Neuronal stem cell (in vitro differentiated cells): ENCODE results near the gene KCNQ1.

ENCODE experiments used
- DNase-seq: peaks from one replicate; pipeline ENCODE4 v3.0.0-alpha.2; 2013; ENCODE audit warnings: low spot score
- H2AFZ ChIP-seq: one replicate; pipeline ENCODE4 v1.6.1; 2013; ENCODE audit warnings: mild to moderate bottlenecking, low read length, inconsistent platforms
- H2AK5ac ChIP-seq: 2 replicates; pipeline ENCODE4 v1.6.1; 2013; ENCODE audit warnings: low read depth, mild to moderate bottlenecking, inconsistent platforms, low read length, moderate library complexity, mixed read lengths
- H2BK120ac ChIP-seq: 2 replicates; pipeline ENCODE4 v1.6.1; 2013; ENCODE audit warnings: low read depth, mild to moderate bottlenecking, inconsistent platforms, low read length, moderate library complexity, mixed read lengths
- H2BK12ac ChIP-seq: one replicate; pipeline ENCODE4 v1.6.1; 2013; ENCODE audit warnings: low read length, inconsistent platforms
- H2BK15ac ChIP-seq: 2 replicates; pipeline ENCODE4 v1.6.1; 2013; ENCODE audit warnings: mild to moderate bottlenecking, low read length, inconsistent platforms, mixed read lengths
- H2BK5ac ChIP-seq: one replicate; pipeline ENCODE4 v1.6.1; 2013; ENCODE audit warnings: inconsistent platforms, mild to moderate bottlenecking, low read length, moderate library complexity
- H3K14ac ChIP-seq: one replicate; pipeline ENCODE4 v1.6.1; 2013; ENCODE audit warnings: low read length, inconsistent platforms
- H3K18ac ChIP-seq: 2 replicates; pipeline ENCODE4 v1.6.1; 2013; ENCODE audit warnings: low read length, inconsistent platforms
- H3K23ac ChIP-seq: 2 replicates; pipeline ENCODE4 v1.6.1; 2013; ENCODE audit warnings: low read depth, mild to moderate bottlenecking, mixed read lengths, low read length, inconsistent platforms; ENCODE audit not compliant: poor library complexity
- H3K27ac ChIP-seq: replicated peaks from 3 replicates; pipeline ENCODE4 v1.5.1; 2013; ENCODE audit warnings: low read length, inconsistent platforms
- H3K27me3 ChIP-seq, 3 experiments: 2 replicates each; pipeline ENCODE4 v1.6.1; 2013; ENCODE audit warnings: low read length in 3 of 3, mild to moderate bottlenecking in 2 of 3, inconsistent platforms in 1 of 3, low read depth in 1 of 3, mixed read lengths in 1 of 3, moderate library complexity in 1 of 3; ENCODE audit not compliant: control insufficient read depth in 3 of 3, insufficient read depth in 3 of 3
- H3K36me3 ChIP-seq, 2 donors: replicated peaks in 1 of 2; 2 replicates each; pipeline ENCODE4 v1.6.1; 2013; ENCODE audit warnings: low read length in 2 of 2; ENCODE audit not compliant: control insufficient read depth in 2 of 2, insufficient read depth in 2 of 2
- H3K4ac ChIP-seq: 2 replicates; pipeline ENCODE4 v1.6.1; 2013; ENCODE audit warnings: inconsistent platforms, mild to moderate bottlenecking, low read length, moderate library complexity
- H3K4me1 ChIP-seq, 2 donors: 1 replicate in 1 of 2; 2 replicates in 1 of 2; pipeline ENCODE4 v1.6.1; 2013; ENCODE audit warnings: low read length in 2 of 2, low read depth in 1 of 2; ENCODE audit not compliant: control insufficient read depth in 2 of 2, insufficient read depth in 1 of 2
- H3K4me2 ChIP-seq: one replicate; pipeline ENCODE4 v1.6.1; 2013; ENCODE audit warnings: mild to moderate bottlenecking, low read length, inconsistent platforms; ENCODE audit not compliant: insufficient read depth, poor library complexity, severe bottlenecking
- H3K4me3 ChIP-seq, 2 donors: 2 replicates each; pipeline ENCODE4 v1.5.1; 2013; ENCODE audit warnings: low read length in 2 of 2, mild to moderate bottlenecking in 2 of 2, inconsistent platforms in 1 of 2, moderate library complexity in 1 of 2
- H3K79me1 ChIP-seq: one replicate; pipeline ENCODE4 v1.6.1; 2013; ENCODE audit warnings: low read depth, mild to moderate bottlenecking, inconsistent platforms, low read length, moderate library complexity
- H3K9ac ChIP-seq: one replicate; pipeline ENCODE4 v1.6.1; 2013; ENCODE audit warnings: mild to moderate bottlenecking, low read depth, low read length, inconsistent platforms; ENCODE audit not compliant: poor library complexity
- H3K9me3 ChIP-seq, 2 donors: replicated peaks in 1 of 2; 2 replicates each; pipeline versions ENCODE3 to v1.6.1; 2013; ENCODE audit warnings: low read length in 2 of 2, mild to moderate bottlenecking in 2 of 2, inconsistent platforms in 1 of 2, low read depth in 1 of 2, mixed read lengths in 1 of 2, moderate library complexity in 1 of 2; ENCODE audit not compliant: control insufficient read depth in 2 of 2, insufficient read depth in 1 of 2
- H4K8ac ChIP-seq: one replicate; pipeline ENCODE4 v1.6.1; 2013; ENCODE audit warnings: low read depth, mild to moderate bottlenecking, inconsistent platforms, low read length, moderate library complexity
- H4K91ac ChIP-seq: one replicate; pipeline ENCODE4 v1.6.1; 2013; ENCODE audit warnings: low read length, low read depth, mild to moderate bottlenecking, inconsistent platforms; ENCODE audit not compliant: poor library complexity
- WGBS, 2 donors: extraction: QIAGEN DNeasy Blood & Tissue Kit; methylation state at CpG; one replicate each; pipeline ENCODE4 v1.1.7; 2013; ENCODE audit warnings: missing lambda C conversion rate in 2 of 2, mixed read lengths in 1 of 2; ENCODE audit not compliant: insufficient read length in 2 of 2, insufficient replicate concordance in 1 of 2; ENCODE audit errors: extremely low coverage in 2 of 2; 5-methylcytosine and 5-hydroxymethylcytosine counted together

KCNQ1 gene

DNA sequence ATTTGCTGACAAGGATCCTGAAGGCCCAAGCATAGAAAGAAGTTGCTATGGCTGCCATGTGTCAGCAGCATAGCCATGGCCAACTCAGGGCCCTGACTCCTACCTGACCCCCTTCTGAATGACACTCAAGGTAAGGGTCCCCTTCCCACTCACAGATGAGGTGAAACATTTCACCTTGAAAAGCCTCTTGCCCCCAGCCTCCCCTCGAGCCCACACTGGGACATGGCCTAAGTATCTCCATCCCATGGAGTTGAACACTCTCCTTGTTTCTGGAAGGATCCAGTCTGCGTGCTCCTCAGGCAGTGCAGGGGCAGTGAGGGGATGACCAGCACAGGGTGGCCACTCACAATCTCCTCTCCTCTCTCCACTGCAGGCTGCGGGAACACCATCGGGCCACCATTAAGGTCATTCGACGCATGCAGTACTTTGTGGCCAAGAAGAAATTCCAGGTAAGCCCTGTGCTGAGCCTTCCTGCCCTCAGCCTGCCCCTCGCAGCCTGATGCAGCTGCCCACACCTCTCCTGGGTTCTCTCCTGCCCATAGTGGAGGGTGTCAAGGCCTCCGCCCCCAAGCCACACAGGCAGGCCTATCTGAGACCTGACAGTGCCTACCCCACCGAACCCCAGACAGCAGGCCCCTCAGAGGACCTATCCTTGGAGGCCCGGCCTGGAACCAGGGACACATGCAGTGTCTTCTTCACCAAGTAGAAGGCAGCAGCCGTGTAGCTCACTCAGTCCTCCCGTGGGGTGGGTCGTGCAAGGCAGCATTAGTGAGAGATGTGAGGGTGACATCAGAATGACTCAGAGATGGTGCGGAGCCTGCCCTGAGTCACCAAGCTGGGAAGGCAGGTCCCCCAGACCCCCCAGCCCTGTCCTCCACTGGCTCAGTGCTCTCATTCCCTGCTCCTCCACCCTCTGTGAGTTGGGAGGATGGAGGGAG lies 323.9 kb downstream of the KCNQ1 start:
- H3K14ac ChIP-seq: peak overlapping the region; percentile 44
- peaks cover 0 to 1% of the 10 kb centered on the region in 2 donors for H3K36me3 ChIP-seq
- H3K27ac ChIP-seq: no peak overlapping the region
- H3K9ac ChIP-seq: peak overlapping the region; percentile 61
- no peak overlapping the region for H2BK12ac ChIP-seq
- H3K79me1 ChIP-seq: no peaks in the 10 kb centered on the region
- H2BK15ac ChIP-seq: no peak overlapping the region
- peak overlapping the region; percentile 68 for H3K18ac ChIP-seq
- no CpG with 5 or more reads among the region's 14 CpGs for WGBS, 2 donors
- no peak for DNase-seq
- no peak overlapping the region for H2BK5ac ChIP-seq
- peak overlapping the region; percentile 68 for H4K91ac ChIP-seq
- no peak overlapping the region for H4K8ac ChIP-seq
- no peak overlapping the region for H2AK5ac ChIP-seq
- peak overlapping the region; percentile 8 for H3K23ac ChIP-seq
- H2AFZ ChIP-seq: no peak overlapping the region
- no peak overlapping the region for H3K4me3 ChIP-seq
- H3K4me1 ChIP-seq: peaks cover 0 to 2% of the 10 kb centered on the region in 2 donors
- peak overlapping the region; percentile 7 for H2BK120ac ChIP-seq
- H3K9me3 ChIP-seq: no peaks in the 10 kb centered on the region
- H3K27me3 ChIP-seq: peaks cover 0 to 29% (median 0%) of the 10 kb centered on the region in 3 experiments
- no peak overlapping the region for H3K4me2 ChIP-seq
- no peak overlapping the region for H3K4ac ChIP-seq

DNA sequence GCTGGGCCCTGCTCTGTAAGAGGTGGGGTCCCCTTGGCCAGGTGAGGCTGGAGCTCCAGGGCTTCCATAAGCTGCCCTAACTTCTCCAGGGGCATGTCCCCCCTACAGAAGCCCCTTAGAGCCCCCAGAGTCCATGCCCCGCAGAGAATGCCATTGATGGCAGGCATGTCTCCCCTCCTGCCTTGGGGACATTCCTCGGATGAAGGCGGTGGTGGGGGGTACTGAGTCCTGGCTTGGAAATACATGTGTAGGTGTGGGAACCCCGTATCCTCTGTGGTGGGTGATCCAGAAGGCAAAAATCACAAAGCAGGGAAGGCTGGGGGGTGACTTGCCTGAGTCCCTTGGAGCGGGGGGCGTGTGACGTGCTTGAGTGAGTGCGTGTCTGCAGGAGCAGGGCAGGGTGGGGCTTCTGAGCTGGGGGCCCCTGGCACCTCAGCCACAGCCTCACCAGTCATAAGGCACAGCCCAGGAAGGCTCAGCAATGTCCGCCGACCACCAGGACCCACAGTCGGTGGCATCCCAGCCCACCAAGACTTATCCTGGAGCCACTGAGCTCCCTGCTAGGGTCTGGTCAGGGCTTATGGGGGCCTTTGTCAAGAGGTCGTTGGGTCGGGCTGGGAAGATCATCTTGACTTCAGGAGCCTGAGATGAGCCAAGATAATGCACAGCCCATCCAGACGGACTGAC lies 324.7 kb downstream of the KCNQ1 start:
- peaks cover 0 to 2% of the 10 kb centered on the region in 2 donors for H3K4me1 ChIP-seq
- H2AK5ac ChIP-seq: peak overlapping the region; percentile 66
- no peak overlapping the region for H2BK5ac ChIP-seq
- no peak overlapping the region for H3K27ac ChIP-seq
- H3K18ac ChIP-seq: peak overlapping the region; percentile 68
- peaks cover 0 to 35% (median 0%) of the 10 kb centered on the region in 3 experiments for H3K27me3 ChIP-seq
- peak overlapping the region; percentile 30 for H3K9ac ChIP-seq
- no peak overlapping the region for H2BK12ac ChIP-seq
- no peak overlapping the region for H3K14ac ChIP-seq
- no peak overlapping the region for H4K8ac ChIP-seq
- H3K4ac ChIP-seq: no peak overlapping the region
- no CpG with 5 or more reads among the region's 14 CpGs for WGBS, 2 donors
- peak overlapping the region; percentile 7 for H2BK120ac ChIP-seq
- peak overlapping the region; percentile 8 for H3K23ac ChIP-seq
- H3K79me1 ChIP-seq: no peaks in the 10 kb centered on the region
- H3K36me3 ChIP-seq: peaks cover 0 to 1% of the 10 kb centered on the region in 2 donors
- no peak overlapping the region for H3K4me2 ChIP-seq
- no peak overlapping the region for H2BK15ac ChIP-seq
- H2AFZ ChIP-seq: no peak overlapping the region
- no peak overlapping the region for H3K4me3 ChIP-seq
- H4K91ac ChIP-seq: no peak overlapping the region
- DNase-seq: no peak
- H3K9me3 ChIP-seq: no peaks in the 10 kb centered on the region

- Histone ChIP-seq H3K4ac (no peak overlapping the region), H4K91ac (no peak overlapping the region), H2BK12ac (peak overlapping the region; percentile 19), H3K4me3 (no peak overlapping the region), H4K8ac (no peak overlapping the region), H3K23ac (no peak overlapping the region), H3K4me2 (no peak overlapping the region), H2BK5ac (peak overlapping the region; percentile 6), H3K27ac (no peak overlapping the region), H3K4me1 (peaks cover 0 to 2% of the 10 kb centered on the region in 2 donors), H3K79me1 (no peaks in the 10 kb centered on the region), H3K36me3 (peaks cover 0 to 1% of the 10 kb centered on the region in 2 donors), H2BK15ac (peak overlapping the region; percentile 92), H3K27me3 (peaks cover 0 to 39% (median 0%) of the 10 kb centered on the region in 3 experiments), H2AFZ (no peak overlapping the region), H3K9ac (peak overlapping the region; percentile 30), H3K14ac (peak overlapping the region; percentile 77), H2AK5ac (peak overlapping the region; percentile 66), H3K9me3 (no peaks in the 10 kb centered on the region), H3K18ac (peak overlapping the region; percentile 74), H2BK120ac (no peak overlapping the region)
- no peak for DNase-seq
- no CpG with 5 or more reads among the region's 13 CpGs for WGBS, 2 donors
Observed at GRCh38 chr11:2770096-2770751, 325.4 kb downstream of the KCNQ1 start.
